IPS-18c (cell line): ENCODE data around the gene BPIFA1.

Experiments used
- H3K4me3 ChIP-seq: 2 replicates; pipeline ENCODE4 v1.7.0; 2013; ENCODE audit warnings: low read depth, mild to moderate bottlenecking, low read length, moderate library complexity; ENCODE audit not compliant: insufficient read depth
- H3K9me3 ChIP-seq: one replicate; pipeline ENCODE4 v1.6.1; 2013; ENCODE audit warnings: mild to moderate bottlenecking, low read length, moderate library complexity; ENCODE audit not compliant: control insufficient read depth, insufficient read depth

Gene BPIFA1

GRCh38 chr20:33235696-33236095, at the start of gene BPIFA1:
BPIFA1 (plus strand) TSS chr20:33235996; CDS start chr20:33237712, 1,716 bp downstream.
- Histone ChIP-seq H3K4me3 (no peak within 1 kb of the TSS), H3K9me3 (no peaks in the 10 kb centered on the region)

- Histone ChIP-seq H3K9me3 (peaks cover 8% of the 10 kb centered on the region), H3K4me3 (no peak overlapping the region)
Measured at GRCh38 chr20:33187491-33187890, 48.3 kb upstream of the BPIFA1 start.

- Histone ChIP-seq H3K9me3 (peaks cover 8% of the 10 kb centered on the region), H3K4me3 (no peak overlapping the region)
Measured at GRCh38 chr20:33188421-33188820, 47.4 kb upstream of the BPIFA1 start.

GRCh38 chr20:33191484-33191883, 44.3 kb upstream of the BPIFA1 start:
- no peak overlapping the region for H3K4me3 ChIP-seq
- H3K9me3 ChIP-seq: peaks cover 2% of the 10 kb centered on the region

GRCh38 chr20:33191955-33192354, 43.8 kb upstream of the BPIFA1 start:
- Histone ChIP-seq H3K4me3 (no peak overlapping the region), H3K9me3 (peaks cover 2% of the 10 kb centered on the region)

- H3K9me3 ChIP-seq: no peaks in the 10 kb centered on the region
- no peak overlapping the region for H3K4me3 ChIP-seq
Measured at GRCh38 chr20:33192912-33193501, 42.8 kb upstream of the BPIFA1 start.

- Histone ChIP-seq H3K9me3 (peaks cover 2% of the 10 kb centered on the region), H3K4me3 (no peak overlapping the region)
Measured at GRCh38 chr20:33199026-33199425, 36.8 kb upstream of the BPIFA1 start.

- peaks cover 2% of the 10 kb centered on the region for H3K9me3 ChIP-seq
Measured at GRCh38 chr20:33202451-33202850, 33.3 kb upstream of the BPIFA1 start.

GRCh38 chr20:33203444-33203843, 32.4 kb upstream of the BPIFA1 start:
- peaks cover 2% of the 10 kb centered on the region for H3K9me3 ChIP-seq
- no peak overlapping the region for H3K4me3 ChIP-seq

More at GRCh38 chr20:33202451-33202850, 33.3 kb upstream of the BPIFA1 start:
- no peak overlapping the region for H3K4me3 ChIP-seq

- Histone ChIP-seq H3K9me3 (no peaks in the 10 kb centered on the region), H3K4me3 (no peak overlapping the region)
Measured at GRCh38 chr20:33209789-33210188, 26.0 kb upstream of the BPIFA1 start.

GRCh38 chr20:33210371-33210770, 25.4 kb upstream of the BPIFA1 start:
- no peaks in the 10 kb centered on the region for H3K9me3 ChIP-seq
- no peak overlapping the region for H3K4me3 ChIP-seq

- H3K4me3 ChIP-seq: no peak overlapping the region
- no peaks in the 10 kb centered on the region for H3K9me3 ChIP-seq
Measured at GRCh38 chr20:33211817-33212424, 23.9 kb upstream of the BPIFA1 start.

- H3K4me3 ChIP-seq: no peak within 1 kb of the TSS
- H3K9me3 ChIP-seq: no peaks in the 10 kb centered on the region
Measured at GRCh38 chr20:33217052-33217451, 18.7 kb upstream of the BPIFA1 start, which contains the start of gene BPIFA3. BPIFA3 (plus strand) TSS chr20:33217352; CDS start chr20:33217537, 185 bp downstream.

GRCh38 chr20:33224399-33224798, 11.4 kb upstream of the BPIFA1 start:
- no peak overlapping the region for H3K4me3 ChIP-seq
- peaks cover 2% of the 10 kb centered on the region for H3K9me3 ChIP-seq

GRCh38 chr20:33229843-33230242, 6.0 kb upstream of the BPIFA1 start:
- Histone ChIP-seq H3K9me3 (peaks cover 2% of the 10 kb centered on the region), H3K4me3 (no peak overlapping the region)

GRCh38 chr20:33231237-33231636, 4.6 kb upstream of the BPIFA1 start:
- peaks cover 2% of the 10 kb centered on the region for H3K9me3 ChIP-seq
- no peak overlapping the region for H3K4me3 ChIP-seq

- peaks cover 2% of the 10 kb centered on the region for H3K9me3 ChIP-seq
Measured at GRCh38 chr20:33232486-33233072, 3.2 kb upstream of the BPIFA1 start.

GRCh38 chr20:33233129-33233774, 2.5 kb upstream of the BPIFA1 start:
- peaks cover 2% of the 10 kb centered on the region for H3K9me3 ChIP-seq
- H3K4me3 ChIP-seq: no peak overlapping the region

More at GRCh38 chr20:33232486-33233072, 3.2 kb upstream of the BPIFA1 start:
- no peak overlapping the region for H3K4me3 ChIP-seq
